Esophagus muscularis mucosa (tissue), 4 donors: ENCODE results near the gene TACSTD2. TPM values are rescaled to one million over a fixed set of nuclear protein-coding genes. Genes with fewer than 3 reads are reported as not detected.

Source experiments
- DNase-seq: peaks from one replicate; pipeline ENCODE4 v3.0.0-alpha.2; 2017; ENCODE audit errors: extremely low spot score
- H3K27ac ChIP-seq, 4 donors: fragments of 200-600 bp; sonication (generic); replicated peaks in 1 of 4; 1 replicate in 3 of 4; 2 replicates in 1 of 4; pipeline ENCODE4 v1.5.1; 2016 to 2019; ENCODE audit warnings: mild to moderate bottlenecking in 1 of 4
- H3K27me3 ChIP-seq, 4 donors: fragments of 200-600 bp; sonication (generic); one replicate each; pipeline versions ENCODE4 v1.5.1 to v1.6.0; 2016 to 2019
- H3K36me3 ChIP-seq, 4 donors: fragments of 200-600 bp; sonication (generic); one replicate each; pipeline ENCODE4 v1.5.1; 2016 to 2019
- H3K4me1 ChIP-seq, 4 donors: fragments of 200-600 bp; sonication (generic); one replicate each; pipeline ENCODE4 v1.5.1; 2016 to 2019
- H3K4me3 ChIP-seq, 4 donors: fragments of 200-600 bp; sonication (generic); 1 replicate in 2 of 4; 2 replicates in 2 of 4; pipeline ENCODE4 v1.5.1; 2016 to 2019; ENCODE audit warnings: mild to moderate bottlenecking in 4 of 4, moderate library complexity in 1 of 4
- H3K9me3 ChIP-seq, 4 donors: fragments of 200-600 bp; sonication (generic); 1 replicate in 3 of 4; 2 replicates in 1 of 4; pipeline ENCODE4 v1.5.1; 2016 to 2019
- CTCF ChIP-seq, 3 experiments: fragments of 200-600 bp in 2 of 3; fragments of 450-650 bp in 1 of 3; sonication (generic) in 2 of 3; IDR thresholded peaks; one replicate each; pipeline ENCODE4 v1.5.1; 2017 to 2019; ENCODE audit warnings: antibody characterized with exemption in 3 of 3, mild to moderate bottlenecking in 2 of 3, moderate library complexity in 1 of 3
- EP300 ChIP-seq: sonication (generic); formaldehyde crosslinking; IDR thresholded peaks from one replicate; pipeline ENCODE4 v1.6.1; 2017; ENCODE audit warnings: antibody characterized with exemption
- POLR2A ChIP-seq: fragments of 450-650 bp; IDR thresholded peaks from one replicate; pipeline ENCODE4 v1.6.1; 2017; ENCODE audit warnings: antibody characterized with exemption, moderate library complexity, mild to moderate bottlenecking, low read depth
- POLR2AphosphoS5 ChIP-seq, 2 donors: sonication (generic); formaldehyde crosslinking; IDR thresholded peaks; one replicate each; pipeline ENCODE4 v1.6.1; 2017; ENCODE audit warnings: antibody characterized with exemption in 2 of 2
- WGBS: methylation state at CpG from one replicate; pipeline ENCODE4 v1.1.5; 2018; 5-methylcytosine and 5-hydroxymethylcytosine counted together
- intact Hi-C: fragments of 100-400 bp; cut with DNase I; formaldehyde crosslinking; loops from one replicate; pipeline ENCODE4 v1.15.1; 2023
- total RNA-seq, 4 donors: library from RNA; depleted of rRNA; stranded (reverse); fragments of >200 nt; gene quantifications; one replicate each; pipeline versions ENCODE4 v1.1.0 to v1.2.1, GENCODE V29; 2016

The TACSTD2 gene
- total RNA-seq, 4 donors from 2014 or later: 1.8 to 3.4 (median 2.3) TPM

GRCh38 chr1:58581641-58582040 lies 4.6 kb upstream of the TACSTD2 start:
- H3K36me3 ChIP-seq: no peaks in the 10 kb centered on the region
- TF ChIP-seq EP300 (no peak), POLR2A (no peak), CTCF (IDR thresholded peaks at IDR 0.05) (no peak), POLR2AphosphoS5 (IDR thresholded peaks at IDR 0.05) (no peak)
- peaks cover 3 to 50% (median 45%) of the 10 kb centered on the region in 4 donors for H3K4me1 ChIP-seq
- no peak overlapping the region for H3K4me3 ChIP-seq
- DNase-seq: no peak
- intact Hi-C loops: loop anchor here (5.0 kb wide), 1 partner anchor 34 kb away; the partner anchor contains the start of gene OMA1
- H3K27me3 ChIP-seq: peaks cover 0 to 16% (median 9%) of the 10 kb centered on the region in 4 donors
- H3K27ac ChIP-seq: no peak overlapping the region
- WGBS: 78% methylated on average over 2 of the region's 2 CpGs
- no peaks in the 10 kb centered on the region for H3K9me3 ChIP-seq

GRCh38 chr1:58580186-58580585 lies 3.1 kb upstream of the TACSTD2 start:
- Histone ChIP-seq H3K9me3 (no peaks in the 10 kb centered on the region), H3K36me3 (no peaks in the 10 kb centered on the region), H3K27ac (no peak overlapping the region), H3K4me1 (peaks cover 10 to 45% (median 41%) of the 10 kb centered on the region in 4 donors), H3K27me3 (peaks cover 0 to 29% (median 19%) of the 10 kb centered on the region in 4 donors), H3K4me3 (no peak overlapping the region)
- no peak for DNase-seq
- TF ChIP-seq POLR2AphosphoS5 (IDR thresholded peaks at IDR 0.05): no peak
- TF ChIP-seq EP300: no peak
- no peak for TF ChIP-seq CTCF (IDR thresholded peaks at IDR 0.05)
- no peak for TF ChIP-seq POLR2A
- intact Hi-C loops: loop anchor here (5.0 kb wide), 1 partner anchor 33 kb away; the partner anchor contains the start of gene OMA1
- 41% methylated on average over 1 of the region's 1 CpG for WGBS

GRCh38 chr1:58577654-58578030 lies 590 bp upstream of the TACSTD2 start:
- TF ChIP-seq POLR2AphosphoS5 (IDR thresholded peaks at IDR 0.05) (no peak), CTCF (IDR thresholded peaks at IDR 0.05) (no peak), EP300 (no peak), POLR2A (no peak)
- Histone ChIP-seq H3K36me3 (no peaks in the 10 kb centered on the region), H3K27me3 (peaks cover 0 to 55% (median 27%) of the 10 kb centered on the region in 4 donors), H3K9me3 (no peaks in the 10 kb centered on the region), H3K27ac (peak overlapping the region in 1 of 4 donors; percentile 30), H3K4me1 (peaks cover 10 to 25% (median 21%) of the 10 kb centered on the region in 4 donors), H3K4me3 (peak overlapping the region; percentile 50 to 55 (median 52))
- WGBS: 32% methylated on average over 3 of the region's 3 CpGs
- DNase-seq: no peak
- intact Hi-C loops: no loop called here

GRCh38 chr1:58576325-58576726 lies 726 bp downstream of the TACSTD2 start:
- TF ChIP-seq CTCF (IDR thresholded peaks at IDR 0.05): no peak
- TF ChIP-seq POLR2AphosphoS5 (IDR thresholded peaks at IDR 0.05): no peak
- TF ChIP-seq EP300: no peak
- no peak for TF ChIP-seq POLR2A
- Histone ChIP-seq H3K9me3 (no peaks in the 10 kb centered on the region), H3K4me1 (peaks cover 10 to 25% (median 21%) of the 10 kb centered on the region in 4 donors), H3K27ac (peak overlapping the region in 1 of 4 donors; percentile 14), H3K4me3 (peak overlapping the region; percentile 50 to 55 (median 52)), H3K27me3 (peaks cover 0 to 62% (median 29%) of the 10 kb centered on the region in 4 donors), H3K36me3 (no peaks in the 10 kb centered on the region)
- no peak for DNase-seq
- intact Hi-C loops: no loop called here
- no CpG with 5 or more reads among the region's 43 CpGs for WGBS
